Measurements from ENCODE around the gene PKMYT1. TPM values are rescaled to one million over a fixed set of nuclear protein-coding genes. Genes with fewer than 3 reads are reported as not detected.

Gene PKMYT1
- total RNA-seq, 2 donors from 2014 or later: 88.5 to 101 TPM

DNA sequence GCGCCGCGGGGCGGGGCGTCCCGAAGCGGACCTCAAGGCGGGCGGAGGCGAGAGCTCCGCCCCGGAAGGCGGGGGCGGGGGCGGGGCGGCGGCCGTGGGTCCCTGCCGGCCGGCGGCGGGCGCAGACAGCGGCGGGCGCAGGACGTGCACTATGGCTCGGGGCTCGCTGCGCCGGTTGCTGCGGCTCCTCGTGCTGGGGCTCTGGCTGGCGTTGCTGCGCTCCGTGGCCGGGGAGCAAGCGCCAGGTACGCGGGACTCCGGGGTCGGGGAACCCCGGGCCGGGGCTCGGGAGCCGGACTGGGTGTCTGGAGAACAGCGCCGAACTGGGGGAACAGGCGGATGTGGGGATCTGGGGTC lies 40.0 kb upstream of the PKMYT1 start, which contains the start of gene TNFRSF12A:
Gene TNFRSF12A, plus strand, starts transcription at position 122 of the 357 bp plus-strand sequence. Its CDS starts 30 bp downstream, at position 152.
- Mint-ChIP-seq H3K27me3 (ENCODE audit: insufficient read depth) (no peaks in the 10 kb centered on the region), H3K4me3 (peak within 1 kb of the TSS; percentile 83), H3K9me3 (no peaks in the 10 kb centered on the region), H3K4me1 (peaks cover 33% of the 10 kb centered on the region), H3K27ac (peak within 1 kb of the TSS; percentile 99), H3K36me3 (ENCODE audit: low read depth) (peaks cover 19% of the 10 kb centered on the region)
- H3K9me3 ChIP-seq (ENCODE audit: control insufficient read depth, low read length): no peaks in the 10 kb centered on the region
- peaks cover 19% of the 10 kb centered on the region for H3K36me3 ChIP-seq (ENCODE audit: control insufficient read depth, insufficient read depth, low read length)
- H3K4me1 ChIP-seq (ENCODE audit: control insufficient read depth, insufficient read depth, low read length): peaks cover 12% of the 10 kb centered on the region
- TF ChIP-seq, protein P1, sequence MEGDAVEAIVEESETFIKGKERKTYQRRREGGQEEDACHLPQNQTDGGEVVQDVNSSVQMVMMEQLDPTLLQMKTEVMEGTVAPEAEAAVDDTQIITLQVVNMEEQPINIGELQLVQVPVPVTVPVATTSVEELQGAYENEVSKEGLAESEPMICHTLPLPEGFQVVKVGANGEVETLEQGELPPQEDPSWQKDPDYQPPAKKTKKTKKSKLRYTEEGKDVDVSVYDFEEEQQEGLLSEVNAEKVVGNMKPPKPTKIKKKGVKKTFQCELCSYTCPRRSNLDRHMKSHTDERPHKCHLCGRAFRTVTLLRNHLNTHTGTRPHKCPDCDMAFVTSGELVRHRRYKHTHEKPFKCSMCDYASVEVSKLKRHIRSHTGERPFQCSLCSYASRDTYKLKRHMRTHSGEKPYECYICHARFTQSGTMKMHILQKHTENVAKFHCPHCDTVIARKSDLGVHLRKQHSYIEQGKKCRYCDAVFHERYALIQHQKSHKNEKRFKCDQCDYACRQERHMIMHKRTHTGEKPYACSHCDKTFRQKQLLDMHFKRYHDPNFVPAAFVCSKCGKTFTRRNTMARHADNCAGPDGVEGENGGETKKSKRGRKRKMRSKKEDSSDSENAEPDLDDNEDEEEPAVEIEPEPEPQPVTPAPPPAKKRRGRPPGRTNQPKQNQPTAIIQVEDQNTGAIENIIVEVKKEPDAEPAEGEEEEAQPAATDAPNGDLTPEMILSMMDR (conservative IDR thresholded peaks at IDR 0.05): peak; percentile 29
- peak within 1 kb of the TSS; percentile 97 for H3K4me3 ChIP-seq (ENCODE audit: low read length)
- no peaks in the 10 kb centered on the region for H3K27me3 ChIP-seq (ENCODE audit: control insufficient read depth, insufficient read depth, low read length, poor library complexity, severe bottlenecking)
- 0% methylated on average over 5 to 49 of the region's 49 CpGs for WGBS, 2 experiments (ENCODE audit: insufficient coverage in 1 of 2, insufficient read length in 1 of 2)
- peak; percentile 91 for DNase-seq
- H3K27ac ChIP-seq (ENCODE audit: low read depth, low read length): peak within 1 kb of the TSS; percentile 95
- H3K9ac ChIP-seq (ENCODE audit: extremely low read depth, low read length, poor library complexity, severe bottlenecking): peak within 1 kb of the TSS; percentile 99

DNA sequence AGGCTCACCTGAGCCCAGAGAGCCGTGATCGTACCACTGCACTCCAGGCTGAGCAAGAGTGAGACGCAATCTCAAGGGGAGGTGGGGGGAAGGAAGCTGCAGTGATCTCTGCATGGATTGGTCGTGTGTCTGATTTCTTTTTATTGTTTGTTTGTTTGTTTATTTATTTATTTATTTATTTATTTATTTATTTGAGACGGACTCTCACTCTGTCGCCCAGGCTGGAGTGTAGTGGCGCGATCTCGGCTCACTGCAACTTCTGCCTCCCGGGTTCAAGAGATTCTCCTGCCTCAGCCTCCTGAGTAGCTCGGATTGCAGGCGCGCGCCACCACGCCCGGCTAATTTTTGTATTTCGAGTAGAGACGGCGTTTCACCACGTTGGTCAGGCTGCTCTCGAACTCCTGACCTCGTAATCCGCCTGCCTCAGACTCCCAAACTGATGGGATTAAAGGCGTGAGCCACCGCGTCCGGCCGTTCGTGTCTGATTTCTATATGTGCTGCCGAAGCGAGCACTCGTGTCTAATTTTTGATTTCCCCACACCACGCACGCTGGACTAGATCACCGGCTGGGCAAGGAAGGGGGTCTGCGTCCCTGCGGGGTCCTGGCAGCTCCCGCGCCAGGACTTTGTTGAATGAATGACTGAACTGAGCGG lies 39.5 kb upstream of the PKMYT1 start:
- Histone ChIP-seq H3K9me3 (ENCODE audit: control insufficient read depth, low read length) (no peaks in the 10 kb centered on the region), H3K4me1 (ENCODE audit: control insufficient read depth, insufficient read depth, low read length) (peaks cover 12% of the 10 kb centered on the region), H3K36me3 (ENCODE audit: control insufficient read depth, insufficient read depth, low read length) (peaks cover 24% of the 10 kb centered on the region), H3K27me3 (ENCODE audit: control insufficient read depth, insufficient read depth, low read length, poor library complexity, severe bottlenecking) (no peaks in the 10 kb centered on the region), H3K4me3 (ENCODE audit: low read length) (peak overlapping the region; percentile 97), H3K27ac (ENCODE audit: low read depth, low read length) (no peak overlapping the region), H3K9ac (ENCODE audit: extremely low read depth, low read length, poor library complexity, severe bottlenecking) (no peak overlapping the region)
- H3K36me3 Mint-ChIP-seq (ENCODE audit: low read depth): peaks cover 24% of the 10 kb centered on the region
- H3K27me3 Mint-ChIP-seq (ENCODE audit: insufficient read depth): no peaks in the 10 kb centered on the region
- peaks cover 38% of the 10 kb centered on the region for H3K4me1 Mint-ChIP-seq
- TF ChIP-seq, protein P1 (conservative IDR thresholded peaks at IDR 0.05): no peak
- no peak for DNase-seq
- H3K27ac Mint-ChIP-seq: peak overlapping the region; percentile 99
- WGBS, 2 experiments (ENCODE audit: insufficient coverage in 1 of 2, insufficient read length in 1 of 2): 48 to 49% methylated on average over 32 to 39 of the region's 40 CpGs
- H3K9me3 Mint-ChIP-seq: no peaks in the 10 kb centered on the region
- H3K4me3 Mint-ChIP-seq: peak overlapping the region; percentile 83

DNA sequence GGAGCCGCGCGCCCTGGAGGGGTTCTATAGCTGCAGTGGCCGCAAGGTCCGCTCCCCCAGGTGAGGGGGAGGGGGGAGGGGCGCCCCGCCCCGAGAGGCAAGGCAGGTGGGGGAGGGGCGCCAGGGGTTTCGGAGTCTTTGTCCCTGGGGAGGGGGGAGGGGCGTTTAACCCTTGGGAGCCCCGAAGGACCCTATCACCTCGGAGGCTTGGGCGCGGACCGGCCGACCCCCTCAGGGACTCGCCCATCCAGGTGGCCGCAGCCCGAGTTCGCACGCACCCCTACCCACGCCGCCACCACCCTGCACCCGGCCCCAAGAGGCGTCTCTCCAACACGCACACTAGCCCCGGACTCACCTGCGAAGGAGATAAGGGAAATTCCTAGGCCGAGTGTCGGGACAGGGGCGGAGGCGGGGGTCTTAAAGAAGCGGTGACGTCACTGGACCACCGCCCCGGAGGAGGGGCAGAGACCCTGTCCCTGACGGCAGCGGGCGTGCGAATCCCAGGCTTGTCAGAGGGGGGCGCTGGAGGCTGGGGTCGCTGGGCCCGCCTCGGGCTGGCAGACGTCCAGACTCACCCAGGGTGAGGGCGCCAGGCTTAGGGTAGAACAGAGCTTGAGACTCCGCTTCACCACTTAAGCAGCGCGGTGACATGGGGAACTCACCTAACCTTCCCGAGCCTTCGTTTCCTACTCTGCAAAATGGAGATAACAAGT lies 37.7 kb upstream of the PKMYT1 start, which contains the start of gene CLDN6:
Gene CLDN6, minus strand, starts transcription at position 390 of the 713 bp plus-strand sequence. CDS start 2,162 bp downstream, outside the sequence.
- H3K4me1 Mint-ChIP-seq: peaks cover 47% of the 10 kb centered on the region
- 2% methylated on average over 9 to 49 of the region's 52 CpGs for WGBS, 2 experiments (ENCODE audit: insufficient coverage in 1 of 2, insufficient read length in 1 of 2)

More for the DNA sequence above, 37.7 kb upstream of the PKMYT1 start, which contains the start of gene CLDN6:
- Histone ChIP-seq H3K4me3 (ENCODE audit: low read length) (peak within 1 kb of the TSS; percentile 97), H3K4me1 (ENCODE audit: control insufficient read depth, insufficient read depth, low read length) (peaks cover 11% of the 10 kb centered on the region), H3K36me3 (ENCODE audit: control insufficient read depth, insufficient read depth, low read length) (peaks cover 25% of the 10 kb centered on the region), H3K9ac (ENCODE audit: extremely low read depth, low read length, poor library complexity, severe bottlenecking) (peak within 1 kb of the TSS; percentile 93), H3K27me3 (ENCODE audit: control insufficient read depth, insufficient read depth, low read length, poor library complexity, severe bottlenecking) (no peaks in the 10 kb centered on the region), H3K9me3 (ENCODE audit: control insufficient read depth, low read length) (no peaks in the 10 kb centered on the region), H3K27ac (ENCODE audit: low read depth, low read length) (peak within 1 kb of the TSS; percentile 82)
- Mint-ChIP-seq H3K36me3 (ENCODE audit: low read depth) (peaks cover 25% of the 10 kb centered on the region), H3K9me3 (no peaks in the 10 kb centered on the region), H3K27me3 (ENCODE audit: insufficient read depth) (peaks cover 7% of the 10 kb centered on the region), H3K27ac (peak within 1 kb of the TSS; percentile 99), H3K4me3 (peak within 1 kb of the TSS; percentile 88)
- peak; percentile 100 for DNase-seq
- TF ChIP-seq, protein P1 (conservative IDR thresholded peaks at IDR 0.05): peak; percentile 91
